Measurements from ENCODE around the gene TFDP2. TPM values are rescaled to one million over a fixed set of nuclear protein-coding genes. Genes with fewer than 3 reads are reported as not detected.

TFDP2 gene
- total and polyA plus RNA-seq, 2 experiments from 2014 or later: 150 to 410 TPM

- no peak for DNase-seq (ENCODE audit: low spot score)
- H3K36me3 ChIP-seq (ENCODE audit: insufficient read depth): peaks cover 26% of the 10 kb centered on the region
- no peak overlapping the region for H3K4me3 Mint-ChIP-seq
These were observed 249.0 kb downstream of the TFDP2 start for GRCh38 chr3:141900343-141900742.

More at GRCh38 chr3:141900343-141900742, 249.0 kb downstream of the TFDP2 start:
- no peaks in the 10 kb centered on the region for H3K27me3 Mint-ChIP-seq (ENCODE audit: insufficient read depth, low read depth, poor library complexity)
- no peak overlapping the region for H3K4me3 ChIP-seq
- H3K36me3 Mint-ChIP-seq (ENCODE audit: low read depth): peaks cover 74% of the 10 kb centered on the region
- no peak overlapping the region for H2AFZ ChIP-seq
- H3K27ac Mint-ChIP-seq: no peak overlapping the region
- H4K20me1 ChIP-seq (replicated peaks; ENCODE audit: insufficient read depth): peaks cover 30% of the 10 kb centered on the region
- peaks cover 41% of the 10 kb centered on the region for H3K9me3 Mint-ChIP-seq
- no peaks in the 10 kb centered on the region for H3K4me1 ChIP-seq (ENCODE audit: insufficient read depth)
- ATAC-seq: no peak
- H3F3A ChIP-seq (replicated peaks; ENCODE audit: low read depth): no peaks in the 10 kb centered on the region
- TF ChIP-seq CREB1 (CRISPR knock-in tag; IDR thresholded peaks at IDR 0.05; ENCODE audit: low read depth) (no peak), ZNF331 (CRISPR knock-in tag; IDR thresholded peaks at IDR 0.05; ENCODE audit: low read depth) (no peak), POLR2AphosphoS5 (IDR thresholded peaks at IDR 0.05; ENCODE audit: low read depth) (no peak), EZH2phosphoT487 (IDR thresholded peaks at IDR 0.05; ENCODE audit: unreplicated experiment) (no peak), NANOG (IDR thresholded peaks at IDR 0.05; ENCODE audit: borderline replicate concordance) (no peak), STAT1 (IDR thresholded peaks at IDR 0.05; ENCODE audit: unreplicated experiment) (no peak), ZNF114 (CRISPR knock-in tag; IDR thresholded peaks at IDR 0.05) (no peak), REST (IDR thresholded peaks at IDR 0.05; ENCODE audit: unreplicated experiment) (no peak), ZNF462 (CRISPR knock-in tag; IDR thresholded peaks at IDR 0.05) (no peak), CTCF (conservative IDR thresholded peaks at IDR 0.05; ENCODE audit: low read depth in 2 of 2) (no peak), EZH2 (IDR thresholded peaks at IDR 0.05; ENCODE audit: low read depth, unreplicated experiment) (no peak), JUNB (IDR thresholded peaks at IDR 0.05; ENCODE audit: unreplicated experiment) (no peak), ETS1 (IDR thresholded peaks at IDR 0.05) (no peak)
- no peak overlapping the region for H3K4me2 ChIP-seq
- no peaks in the 10 kb centered on the region for H3K27me3 ChIP-seq (ENCODE audit: insufficient read depth)
- peaks cover 86% of the 10 kb centered on the region for H3K79me2 ChIP-seq (replicated peaks; ENCODE audit: insufficient read depth)
- H3K9me2 ChIP-seq (ENCODE audit: insufficient read depth): no peaks in the 10 kb centered on the region
- H3K27ac ChIP-seq (ENCODE audit: low read depth): no peak overlapping the region
- H3K4me1 Mint-ChIP-seq: peaks cover 6% of the 10 kb centered on the region; the same call in 1 of the 3 replicates

Data from GM23338 (cell line).